ENCODE data around the gene MED13L. TPM values are rescaled to one million over a fixed set of nuclear protein-coding genes. Genes with fewer than 3 reads are reported as not detected.

Gene MED13L
- total RNA-seq, 1 experiment from 2014 or later: 89.0 TPM

DNA sequence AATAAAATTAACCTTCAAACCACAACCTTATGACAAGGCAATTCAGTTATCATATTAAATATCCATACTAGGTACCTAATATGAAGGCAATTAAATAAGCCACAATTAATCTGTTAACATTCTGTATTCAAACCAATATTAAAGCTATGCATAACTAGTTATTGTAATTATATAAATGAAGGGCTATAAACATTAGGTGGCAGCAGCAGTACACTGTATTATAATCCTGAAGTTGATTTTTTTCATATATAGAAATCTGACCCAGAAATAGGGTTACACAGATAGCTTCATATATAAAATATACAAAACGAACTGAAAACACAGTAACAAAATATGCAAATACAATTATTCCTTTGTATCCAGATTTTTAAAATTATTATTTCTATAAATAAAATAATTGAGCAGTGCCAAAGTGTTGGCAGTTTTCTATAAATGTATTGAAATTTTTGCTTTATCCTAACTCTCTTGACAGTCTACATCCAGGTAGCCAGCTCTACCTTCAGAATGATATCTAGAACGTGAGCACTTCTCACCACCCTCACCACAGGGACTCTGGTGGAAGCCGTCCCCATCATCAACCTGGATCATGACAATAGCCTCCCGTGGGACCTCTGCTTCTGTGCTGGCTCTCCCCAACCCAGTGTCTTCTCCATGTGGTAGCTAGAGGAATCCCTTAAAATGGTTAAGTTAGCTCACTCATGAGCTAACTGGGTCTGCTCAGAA lies 136.2 kb downstream of the MED13L start:
- no TSS peak for BruUV-seq (replicated peaks)
- TF ChIP-seq, protein P1, sequence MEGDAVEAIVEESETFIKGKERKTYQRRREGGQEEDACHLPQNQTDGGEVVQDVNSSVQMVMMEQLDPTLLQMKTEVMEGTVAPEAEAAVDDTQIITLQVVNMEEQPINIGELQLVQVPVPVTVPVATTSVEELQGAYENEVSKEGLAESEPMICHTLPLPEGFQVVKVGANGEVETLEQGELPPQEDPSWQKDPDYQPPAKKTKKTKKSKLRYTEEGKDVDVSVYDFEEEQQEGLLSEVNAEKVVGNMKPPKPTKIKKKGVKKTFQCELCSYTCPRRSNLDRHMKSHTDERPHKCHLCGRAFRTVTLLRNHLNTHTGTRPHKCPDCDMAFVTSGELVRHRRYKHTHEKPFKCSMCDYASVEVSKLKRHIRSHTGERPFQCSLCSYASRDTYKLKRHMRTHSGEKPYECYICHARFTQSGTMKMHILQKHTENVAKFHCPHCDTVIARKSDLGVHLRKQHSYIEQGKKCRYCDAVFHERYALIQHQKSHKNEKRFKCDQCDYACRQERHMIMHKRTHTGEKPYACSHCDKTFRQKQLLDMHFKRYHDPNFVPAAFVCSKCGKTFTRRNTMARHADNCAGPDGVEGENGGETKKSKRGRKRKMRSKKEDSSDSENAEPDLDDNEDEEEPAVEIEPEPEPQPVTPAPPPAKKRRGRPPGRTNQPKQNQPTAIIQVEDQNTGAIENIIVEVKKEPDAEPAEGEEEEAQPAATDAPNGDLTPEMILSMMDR (IDR thresholded peaks at IDR 0.05; ENCODE audit: unreplicated experiment): no peak
- peak overlapping the region; percentile 40 for H3K27ac Mint-ChIP-seq (ENCODE audit: unreplicated experiment)
- H3K4me1 Mint-ChIP-seq (ENCODE audit: low read depth, unreplicated experiment): peaks cover 40% of the 10 kb centered on the region
- H3K27me3 Mint-ChIP-seq (ENCODE audit: unreplicated experiment): no peaks in the 10 kb centered on the region
- DNase-seq: no peak
- intact Hi-C loops (cut with micrococcal nuclease; ENCODE audit: unreplicated experiment): loop anchor here (1.0 to 10.0 kb wide), 3 partner anchors 95 to 554 kb away; no protein-coding TSS in a partner anchor
- no peaks in the 10 kb centered on the region for H3K9me3 Mint-ChIP-seq (ENCODE audit: low read depth, unreplicated experiment)
- CTCF ChIA-PET: interaction anchor here (1.1 to 1.6 kb wide), 2 partner anchors 31 to 568 kb away, joined by 3 read pairs; no protein-coding TSS in a partner anchor
- H3K36me3 Mint-ChIP-seq (ENCODE audit: insufficient read depth, unreplicated experiment): no peaks in the 10 kb centered on the region
- H3K4me3 Mint-ChIP-seq (ENCODE audit: low read depth, unreplicated experiment): no peak overlapping the region

GRCh38 chr12:116140529-116140928 lies 137.0 kb downstream of the MED13L start:
- Mint-ChIP-seq H3K36me3 (ENCODE audit: insufficient read depth, unreplicated experiment) (no peaks in the 10 kb centered on the region), H3K4me1 (ENCODE audit: low read depth, unreplicated experiment) (peaks cover 47% of the 10 kb centered on the region), H3K9me3 (ENCODE audit: low read depth, unreplicated experiment) (no peaks in the 10 kb centered on the region), H3K27me3 (ENCODE audit: unreplicated experiment) (no peaks in the 10 kb centered on the region), H3K27ac (ENCODE audit: unreplicated experiment) (no peak overlapping the region), H3K4me3 (ENCODE audit: low read depth, unreplicated experiment) (no peak overlapping the region)
- TF ChIP-seq, protein P1 (IDR thresholded peaks at IDR 0.05; ENCODE audit: unreplicated experiment): no peak
- intact Hi-C loops (cut with micrococcal nuclease; ENCODE audit: unreplicated experiment): loop anchor here (2.0 to 10.0 kb wide), 2 partner anchors 458 to 554 kb away; no protein-coding TSS in a partner anchor
- DNase-seq: no peak
- BruUV-seq (replicated peaks): no TSS peak
- CTCF ChIA-PET: no interaction called here

DNA sequence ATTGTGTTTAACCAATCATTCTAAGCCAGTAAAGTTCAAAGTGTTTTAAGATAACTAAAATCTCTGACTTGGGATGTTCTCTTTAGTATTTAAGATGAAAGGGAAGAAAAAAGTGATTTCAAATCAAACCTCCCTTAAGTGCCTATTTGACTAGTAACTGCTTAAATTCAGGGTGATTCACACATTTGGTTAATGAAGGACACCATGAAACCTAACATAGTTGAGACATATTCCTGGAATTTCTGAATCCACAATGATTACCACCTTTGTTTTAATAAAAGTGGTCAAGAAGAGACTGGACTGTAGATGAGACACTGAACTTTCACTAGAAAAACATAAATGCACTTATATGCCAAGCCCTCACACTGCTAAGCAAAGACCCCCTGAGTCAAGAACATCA lies 138.7 kb downstream of the MED13L start:
- CTCF ChIA-PET: no interaction called here
- DNase-seq: no peak
- BruUV-seq (replicated peaks): no TSS peak
- intact Hi-C loops (cut with micrococcal nuclease; ENCODE audit: unreplicated experiment): no loop called here
- TF ChIP-seq, protein P1 (IDR thresholded peaks at IDR 0.05; ENCODE audit: unreplicated experiment): no peak
- no peak overlapping the region for H3K27ac Mint-ChIP-seq (ENCODE audit: unreplicated experiment)
- H3K4me1 Mint-ChIP-seq (ENCODE audit: low read depth, unreplicated experiment): peaks cover 41% of the 10 kb centered on the region
- no peaks in the 10 kb centered on the region for H3K27me3 Mint-ChIP-seq (ENCODE audit: unreplicated experiment)
- no peaks in the 10 kb centered on the region for H3K9me3 Mint-ChIP-seq (ENCODE audit: low read depth, unreplicated experiment)
- no peak overlapping the region for H3K4me3 Mint-ChIP-seq (ENCODE audit: low read depth, unreplicated experiment)
- H3K36me3 Mint-ChIP-seq (ENCODE audit: insufficient read depth, unreplicated experiment): no peaks in the 10 kb centered on the region

DNA sequence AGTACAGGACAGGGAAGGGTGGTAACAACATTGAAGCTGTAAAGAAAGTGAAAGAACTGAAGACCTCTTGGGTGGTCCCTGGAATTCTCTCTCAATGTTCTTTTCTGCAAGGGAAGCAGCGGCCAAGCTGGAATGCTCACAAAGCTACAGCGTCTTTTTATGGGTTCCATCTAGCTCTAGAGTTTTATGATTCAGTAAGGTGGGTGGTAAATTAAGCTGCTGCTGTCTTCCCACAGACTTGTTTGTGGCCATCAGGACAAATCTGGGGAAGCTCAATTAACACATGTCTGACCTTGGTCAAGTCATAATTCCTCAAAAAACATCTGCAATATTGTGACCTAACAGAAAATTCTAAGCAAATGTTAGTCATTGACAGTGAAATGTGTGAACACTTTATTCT lies 139.1 kb downstream of the MED13L start:
- peaks cover 37% of the 10 kb centered on the region for H3K4me1 Mint-ChIP-seq (ENCODE audit: low read depth, unreplicated experiment)
- no peak for DNase-seq
- no peaks in the 10 kb centered on the region for H3K27me3 Mint-ChIP-seq (ENCODE audit: unreplicated experiment)
- BruUV-seq (replicated peaks): no TSS peak
- H3K9me3 Mint-ChIP-seq (ENCODE audit: low read depth, unreplicated experiment): no peaks in the 10 kb centered on the region
- TF ChIP-seq, protein P1 (IDR thresholded peaks at IDR 0.05; ENCODE audit: unreplicated experiment): no peak
- no peak overlapping the region for H3K4me3 Mint-ChIP-seq (ENCODE audit: low read depth, unreplicated experiment)
- CTCF ChIA-PET: no interaction called here
- H3K27ac Mint-ChIP-seq (ENCODE audit: unreplicated experiment): no peak overlapping the region
- intact Hi-C loops (cut with micrococcal nuclease; ENCODE audit: unreplicated experiment): no loop called here
- no peaks in the 10 kb centered on the region for H3K36me3 Mint-ChIP-seq (ENCODE audit: insufficient read depth, unreplicated experiment)
